K562 (cell line): ENCODE results near the gene TMEM72. TPM values are rescaled to one million over a fixed set of nuclear protein-coding genes. Genes with fewer than 3 reads are reported as not detected.

Experiments used
- ATAC-seq: fragments of 200-7000 bp; cut with Tn5 transposase; 3 replicates; pipeline ENCODE4 v1.9.1; 2020; ENCODE audit warnings: moderate library complexity
- BruUV-seq: library from RNA; stranded (reverse); fragments of 400-500 nt; replicated peaks from 2 replicates; lab custom pipeline; 2021; lab: Mats Ljungman, UMichigan
- CTCF ChIA-PET: fragments of 300-600 bp; formaldehyde crosslinking; extraction: SDS; loops from one replicate; lab custom pipeline; 2021; ENCODE audit warnings: low intra/inter-chr PET ratio; lab: Yijun Ruan, JAX
- POLR2A ChIA-PET: fragments of 300-600, 350-650 bp; sonication (Branson Sonifier 250); formaldehyde crosslinking; extraction: SDS; loops from one replicate; lab custom pipeline; 2021; ENCODE audit warnings: antibody characterized with exemption, inconsistent platforms; lab: Yijun Ruan, JAX
- DNase-seq, 4 experiments: peaks; one replicate each; pipeline versions ENCODE4 v3.0.0 to v3.0.0-alpha.2; 2011 to 2018; ENCODE audit warnings: low spot score in 3 of 4, mixed read lengths in 3 of 4; ENCODE audit errors: extremely low read depth in 1 of 4
- FAIRE-seq: peaks from 2 replicates; lab custom pipeline; 2011; peaks lifted over from hg19 to GRCh38; lab: Jason Lieb, UNC
- H2AFZ ChIP-seq: 2 replicates; pipeline ENCODE4 v1.6.0; 2011; ENCODE audit warnings: low read depth, low read length, control low read depth, inconsistent platforms
- H3K27ac ChIP-seq: fragments of 200-600 bp; 3 replicates; pipeline ENCODE4 v1.8.0; 2011; ENCODE audit warnings: low read depth, mild to moderate bottlenecking, control low read depth, inconsistent platforms, low read length, moderate library complexity, mixed read lengths; ENCODE audit errors: extremely low read depth
- H3K27me3 ChIP-seq, 2 experiments: fragments of 300-600 bp in 1 of 2; 2 replicates in 1 of 2; 3 replicates in 1 of 2; pipeline versions ENCODE4 v1.6.0 to v1.8.0; 2011; ENCODE audit warnings: inconsistent platforms in 2 of 2, low read length in 2 of 2, mild to moderate bottlenecking in 1 of 2, mixed read lengths in 1 of 2, moderate library complexity in 1 of 2; ENCODE audit not compliant: control insufficient read depth in 2 of 2, insufficient read depth in 2 of 2
- H3K36me3 ChIP-seq: fragments of 300-600 bp; 3 replicates; pipeline ENCODE4 v1.8.0; 2011; ENCODE audit warnings: mild to moderate bottlenecking, low read length, inconsistent platforms; ENCODE audit not compliant: control insufficient read depth, insufficient read depth
- H3K4me1 ChIP-seq, 2 experiments: fragments of 200-600 bp in 1 of 2; replicated peaks in 1 of 2; 2 replicates in 1 of 2; 3 replicates in 1 of 2; pipeline versions ENCODE4 v1.5.1 to v1.8.0; 2011; ENCODE audit warnings: inconsistent platforms in 2 of 2, low read length in 2 of 2, mild to moderate bottlenecking in 1 of 2, mixed read lengths in 1 of 2, moderate library complexity in 1 of 2; ENCODE audit not compliant: control insufficient read depth in 2 of 2, insufficient read depth in 2 of 2
- H3K4me2 ChIP-seq: 2 replicates; pipeline ENCODE4 v1.6.1; 2011; ENCODE audit warnings: low read length, control low read depth, inconsistent platforms, mixed read lengths; ENCODE audit not compliant: insufficient read depth
- H3K4me3 ChIP-seq: fragments of 200-600 bp; sonication (generic), shearing (Covaris generic); 2 replicates; pipeline ENCODE4 v1.5.1; 2016; ENCODE audit warnings: control low read depth, inconsistent platforms
- H3K79me2 ChIP-seq: fragments of 200-600 bp; 3 replicates; pipeline ENCODE4 v1.8.0; 2011; ENCODE audit warnings: low read length, inconsistent platforms; ENCODE audit not compliant: control insufficient read depth, insufficient read depth
- H3K9ac ChIP-seq, 2 experiments: 2 replicates each; pipeline versions ENCODE4 v1.6.0 to v1.6.1; 2011; ENCODE audit warnings: low read depth in 2 of 2, low read length in 2 of 2, control low read depth in 1 of 2, inconsistent platforms in 1 of 2, mild to moderate bottlenecking in 1 of 2, mixed read lengths in 1 of 2; ENCODE audit not compliant: insufficient read depth in 1 of 2
- H3K9me1 ChIP-seq: one replicate; pipeline ENCODE4 v1.6.0; 2011; ENCODE audit warnings: inconsistent platforms, mild to moderate bottlenecking, low read length, moderate library complexity; ENCODE audit not compliant: control insufficient read depth, insufficient read depth
- H3K9me3 ChIP-seq: replicated peaks from 2 replicates; pipeline ENCODE4 v1.5.1; 2011; ENCODE audit warnings: low read depth, low read length, inconsistent platforms; ENCODE audit not compliant: control insufficient read depth, insufficient read depth
- H4K20me1 ChIP-seq: replicated peaks from 2 replicates; pipeline ENCODE4 v1.6.1; 2011; ENCODE audit warnings: low read length, inconsistent platforms, mixed read lengths; ENCODE audit not compliant: control insufficient read depth, insufficient read depth
- CBX3 ChIP-seq, 2 experiments: IDR thresholded peaks; 1 replicate in 1 of 2; 2 replicates in 1 of 2; pipeline ENCODE4 v1.6.1; 2012; ENCODE audit warnings: inconsistent platforms in 2 of 2, low read length in 2 of 2, borderline replicate concordance in 1 of 2, control low read depth in 1 of 2
- MAFF ChIP-seq: IDR thresholded peaks from 2 replicates; pipeline ENCODE4 v1.6.1; 2012; ENCODE audit warnings: low read length, improper control_type of control experiment
- NFRKB ChIP-seq: fragments of 450-650 bp; IDR thresholded peaks from 2 replicates; pipeline ENCODE4 v1.6.1; 2016; ENCODE audit warnings: low read depth
- POLR2H ChIP-seq: IDR thresholded peaks from 2 replicates; pipeline ENCODE4 v1.6.1; 2016; ENCODE audit warnings: missing genetic modification characterization, low read depth, mild to moderate bottlenecking, control low read depth, missing compliant biosample characterization, moderate library complexity
- SMARCA5 ChIP-seq: fragments of 450-650 bp; IDR thresholded peaks from 2 replicates; pipeline ENCODE4 v1.6.1; 2016
- WGBS: fragments of 100-300 bp; shearing (Covaris generic); methylation state at CpG from one replicate; pipeline ENCODE4 v1.1.6; 2016; ENCODE audit warnings: low coverage, mixed read lengths; ENCODE audit not compliant: insufficient coverage; ENCODE audit errors: missing lambda C conversion rate; 5-methylcytosine and 5-hydroxymethylcytosine counted together
- in situ Hi-C: fragments of 300-500 bp; cut with MboI; formaldehyde crosslinking; loops from 4 replicates; pipeline ENCODE4 v1.15.0; 2018; ENCODE audit warnings: inconsistent platforms, mixed read lengths
- intact Hi-C: fragments of 100-400 bp; cut with micrococcal nuclease; formaldehyde crosslinking; loops from 2 replicates; pipeline ENCODE4 v1.14.2; 2022
- polyA plus RNA-seq, 8 experiments: library from polyadenylated mRNA; depleted of rRNA in 4 of 8; stranded (reverse) in 5 of 8; unstranded in 3 of 8; fragments of >200 nt; fragmentation: Nextera tagmentation in 2 of 8; fragmentation: Illumina TruSeq in 1 of 8; extraction: Ambion mirVana in 2 of 8; extraction: Trizol in 1 of 8; gene quantifications; 2 replicates each; pipeline versions ENCODE4 v1.2.1 to v1.2.3, GENCODE V29; 2011 to 2014; ENCODE audit warnings: inconsistent platforms in 1 of 8, missing spikeins in 1 of 8
- total RNA-seq, 7 experiments: library from RNA; depleted of rRNA in 6 of 7; stranded (reverse); fragments of >200 nt in 6 of 7; fragmentation: Illumina TruSeq in 2 of 7; extraction: Trizol in 2 of 7; gene quantifications; 2 replicates each; pipeline versions ENCODE4 v1.2.1 to v1.2.3, GENCODE V29; 2011 to 2021; ENCODE audit warnings: low replicate concordance in 1 of 7
- TF ChIP-seq, protein P1 (sequence below): fragments of 250-450 bp; sonication (Bioruptor Pico); IDR thresholded peaks from 2 replicates; pipeline ENCODE4 v1.9.0; 2021; ENCODE audit warnings: mild to moderate bottlenecking, inconsistent platforms
- TF ChIP-seq, protein P2 (sequence below): sonication (generic); formaldehyde crosslinking; IDR thresholded peaks from 2 replicates; pipeline ENCODE4 v1.5.0; 2020; ENCODE audit warnings: missing genetic modification reagents

Gene TMEM72
- total and polyA plus RNA-seq, 9 of the 15 experiments (the other 6 are each of a cell fraction or from before 2014, with no cell fraction given), result not detected

DNA sequence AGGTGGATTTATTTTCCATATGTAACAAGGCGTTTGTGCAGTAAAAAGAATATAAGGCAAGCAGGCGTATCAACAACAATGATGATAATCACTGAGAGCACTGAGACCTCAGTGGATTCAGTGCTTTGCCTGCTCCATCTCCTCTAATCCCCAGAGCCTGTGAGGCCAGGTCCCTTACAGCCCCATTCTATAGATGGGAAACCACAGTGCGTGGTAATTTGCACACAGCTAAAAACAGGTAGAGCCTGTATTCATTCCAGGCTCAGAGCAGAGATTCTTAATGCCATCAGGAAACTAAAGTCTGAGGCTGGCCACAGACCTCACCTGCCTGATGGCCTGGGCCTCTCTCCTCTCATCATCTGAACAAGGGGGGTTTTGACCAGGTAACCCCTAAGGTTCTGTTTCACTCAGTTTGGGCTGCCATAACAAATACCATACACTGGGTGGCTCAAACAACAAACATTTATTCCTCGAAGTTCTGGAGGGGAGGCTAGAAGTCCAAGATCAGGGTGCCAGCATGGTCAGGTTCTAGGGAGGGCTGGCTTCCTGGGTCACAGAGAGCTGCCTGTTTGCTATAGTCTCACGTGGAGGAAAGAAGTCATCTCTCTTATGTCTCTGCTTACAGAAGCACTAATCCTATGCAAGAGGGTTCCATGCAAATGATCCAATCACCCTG, 38.1 kb downstream of the TMEM72 start:
- H3K4me2 ChIP-seq, result no peak overlapping the region
- H3K4me3 ChIP-seq, result no peak overlapping the region
- H3K9me1 ChIP-seq, result no peaks in the 10 kb centered on the region
- H4K20me1 ChIP-seq, result no peaks in the 10 kb centered on the region
- FAIRE-seq (no peak), ATAC-seq (no peak), DNase-seq (no peak)
- peaks cover 9 to 16% of the 10 kb centered on the region in 2 experiments; a peak in 4 of 5 replicates for H3K27me3 ChIP-seq
- H3K36me3 ChIP-seq, result no peaks in the 10 kb centered on the region
- H3K9me3 ChIP-seq, result no peaks in the 10 kb centered on the region
- H2AFZ ChIP-seq, result no peak overlapping the region
- H3K27ac ChIP-seq, result no peak overlapping the region
- intact Hi-C loops (no loop called here), in situ Hi-C loops (no loop called here)
- ChIA-PET POLR2A (interaction anchor here (1.0 kb wide), 1 partner anchor 18 kb away, joined by 3 read pairs; no protein-coding TSS in a partner anchor), CTCF (no interaction called here)
- TF ChIP-seq POLR2H (tag), result no peak
- no peak for TF ChIP-seq SMARCA5
- no peak for TF ChIP-seq CBX3 (IDR thresholded peaks at IDR 0.05; ENCODE audit: borderline replicate concordance in 1 of 2, low read length in 2 of 2)
- TF ChIP-seq NFRKB, result no peak
- TF ChIP-seq, protein P1, sequence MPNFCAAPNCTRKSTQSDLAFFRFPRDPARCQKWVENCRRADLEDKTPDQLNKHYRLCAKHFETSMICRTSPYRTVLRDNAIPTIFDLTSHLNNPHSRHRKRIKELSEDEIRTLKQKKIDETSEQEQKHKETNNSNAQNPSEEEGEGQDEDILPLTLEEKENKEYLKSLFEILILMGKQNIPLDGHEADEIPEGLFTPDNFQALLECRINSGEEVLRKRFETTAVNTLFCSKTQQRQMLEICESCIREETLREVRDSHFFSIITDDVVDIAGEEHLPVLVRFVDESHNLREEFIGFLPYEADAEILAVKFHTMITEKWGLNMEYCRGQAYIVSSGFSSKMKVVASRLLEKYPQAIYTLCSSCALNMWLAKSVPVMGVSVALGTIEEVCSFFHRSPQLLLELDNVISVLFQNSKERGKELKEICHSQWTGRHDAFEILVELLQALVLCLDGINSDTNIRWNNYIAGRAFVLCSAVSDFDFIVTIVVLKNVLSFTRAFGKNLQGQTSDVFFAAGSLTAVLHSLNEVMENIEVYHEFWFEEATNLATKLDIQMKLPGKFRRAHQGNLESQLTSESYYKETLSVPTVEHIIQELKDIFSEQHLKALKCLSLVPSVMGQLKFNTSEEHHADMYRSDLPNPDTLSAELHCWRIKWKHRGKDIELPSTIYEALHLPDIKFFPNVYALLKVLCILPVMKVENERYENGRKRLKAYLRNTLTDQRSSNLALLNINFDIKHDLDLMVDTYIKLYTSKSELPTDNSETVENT (CRISPR knock-in tag), result no peak
- TF ChIP-seq, protein P2, sequence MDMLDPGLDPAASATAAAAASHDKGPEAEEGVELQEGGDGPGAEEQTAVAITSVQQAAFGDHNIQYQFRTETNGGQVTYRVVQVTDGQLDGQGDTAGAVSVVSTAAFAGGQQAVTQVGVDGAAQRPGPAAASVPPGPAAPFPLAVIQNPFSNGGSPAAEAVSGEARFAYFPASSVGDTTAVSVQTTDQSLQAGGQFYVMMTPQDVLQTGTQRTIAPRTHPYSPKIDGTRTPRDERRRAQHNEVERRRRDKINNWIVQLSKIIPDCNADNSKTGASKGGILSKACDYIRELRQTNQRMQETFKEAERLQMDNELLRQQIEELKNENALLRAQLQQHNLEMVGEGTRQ (CRISPR knock-in tag), result no peak
- TF ChIP-seq MAFF, result no peak
- WGBS, result 0% methylated on average over 5 of the region's 5 CpGs
- no peaks in the 10 kb centered on the region for H3K79me2 ChIP-seq
- no peak overlapping the region for H3K9ac ChIP-seq
- no TSS peak for BruUV-seq
- H3K4me1 ChIP-seq, result no peaks in the 10 kb centered on the region
